ENCODE data around the gene NRIP1.

Gene NRIP1, protein sequence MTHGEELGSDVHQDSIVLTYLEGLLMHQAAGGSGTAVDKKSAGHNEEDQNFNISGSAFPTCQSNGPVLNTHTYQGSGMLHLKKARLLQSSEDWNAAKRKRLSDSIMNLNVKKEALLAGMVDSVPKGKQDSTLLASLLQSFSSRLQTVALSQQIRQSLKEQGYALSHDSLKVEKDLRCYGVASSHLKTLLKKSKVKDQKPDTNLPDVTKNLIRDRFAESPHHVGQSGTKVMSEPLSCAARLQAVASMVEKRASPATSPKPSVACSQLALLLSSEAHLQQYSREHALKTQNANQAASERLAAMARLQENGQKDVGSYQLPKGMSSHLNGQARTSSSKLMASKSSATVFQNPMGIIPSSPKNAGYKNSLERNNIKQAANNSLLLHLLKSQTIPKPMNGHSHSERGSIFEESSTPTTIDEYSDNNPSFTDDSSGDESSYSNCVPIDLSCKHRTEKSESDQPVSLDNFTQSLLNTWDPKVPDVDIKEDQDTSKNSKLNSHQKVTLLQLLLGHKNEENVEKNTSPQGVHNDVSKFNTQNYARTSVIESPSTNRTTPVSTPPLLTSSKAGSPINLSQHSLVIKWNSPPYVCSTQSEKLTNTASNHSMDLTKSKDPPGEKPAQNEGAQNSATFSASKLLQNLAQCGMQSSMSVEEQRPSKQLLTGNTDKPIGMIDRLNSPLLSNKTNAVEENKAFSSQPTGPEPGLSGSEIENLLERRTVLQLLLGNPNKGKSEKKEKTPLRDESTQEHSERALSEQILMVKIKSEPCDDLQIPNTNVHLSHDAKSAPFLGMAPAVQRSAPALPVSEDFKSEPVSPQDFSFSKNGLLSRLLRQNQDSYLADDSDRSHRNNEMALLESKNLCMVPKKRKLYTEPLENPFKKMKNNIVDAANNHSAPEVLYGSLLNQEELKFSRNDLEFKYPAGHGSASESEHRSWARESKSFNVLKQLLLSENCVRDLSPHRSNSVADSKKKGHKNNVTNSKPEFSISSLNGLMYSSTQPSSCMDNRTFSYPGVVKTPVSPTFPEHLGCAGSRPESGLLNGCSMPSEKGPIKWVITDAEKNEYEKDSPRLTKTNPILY (N-terminal part only)

DNA sequence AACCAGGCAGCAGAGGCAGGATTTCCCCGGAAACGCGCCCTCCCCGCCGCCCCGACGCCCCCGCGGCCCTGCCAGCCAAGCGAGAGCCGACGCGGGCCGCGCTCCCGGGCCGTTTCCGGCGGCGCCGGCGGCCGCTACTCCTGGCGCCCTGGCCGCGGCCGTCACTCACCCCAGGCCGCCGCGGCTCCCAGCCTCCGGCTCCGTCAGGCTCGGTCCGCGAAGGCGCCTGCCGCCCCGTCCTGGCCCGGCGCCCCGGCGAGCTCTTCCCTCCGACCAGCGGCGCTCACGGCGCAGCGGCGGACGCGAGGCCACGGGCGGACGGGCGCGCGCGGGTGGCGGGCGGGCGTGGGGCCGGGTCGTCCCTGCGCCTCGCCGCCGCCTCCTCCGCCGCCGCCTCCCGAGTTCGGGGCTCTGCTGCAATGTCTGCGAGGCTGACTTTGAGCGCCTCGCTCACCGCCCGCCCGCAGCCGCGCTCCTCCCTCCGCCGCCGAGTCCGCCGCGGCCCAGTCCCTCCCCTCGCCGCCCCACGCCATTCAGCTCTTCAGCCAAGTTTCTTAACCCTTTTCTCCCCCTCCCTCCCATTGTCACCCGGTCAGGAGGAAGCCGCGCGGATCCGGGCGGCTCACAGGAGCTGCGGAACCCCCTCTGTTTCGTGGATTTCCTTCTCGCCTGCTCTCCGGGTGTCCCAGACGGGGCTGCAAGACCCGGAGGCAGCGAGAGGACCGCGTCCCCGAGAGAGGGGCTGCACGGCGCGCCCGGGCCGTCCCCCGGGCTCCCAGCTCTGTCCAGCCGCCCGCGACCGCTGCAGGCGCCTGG, at the start of gene NRIP1:
NRIP1 (minus strand) TSS at position 425 of the 816 bp plus-strand sequence. CDS start 96,808 bp downstream, outside the sequence.
- no peaks in the 10 kb centered on the region for H3K27me3 Mint-ChIP-seq
- peak; percentile 83 for ATAC-seq
- DNase-seq: peak; percentile 81 to 88
- peak within 1 kb of the TSS; percentile 92 to 95 for H3K4me3 Mint-ChIP-seq
- H3K4me1 Mint-ChIP-seq: peaks cover 36% of the 10 kb centered on the region
- H3K9me3 Mint-ChIP-seq: no peaks in the 10 kb centered on the region
- peak within 1 kb of the TSS; percentile 98 to 99 for H3K27ac Mint-ChIP-seq

DNA sequence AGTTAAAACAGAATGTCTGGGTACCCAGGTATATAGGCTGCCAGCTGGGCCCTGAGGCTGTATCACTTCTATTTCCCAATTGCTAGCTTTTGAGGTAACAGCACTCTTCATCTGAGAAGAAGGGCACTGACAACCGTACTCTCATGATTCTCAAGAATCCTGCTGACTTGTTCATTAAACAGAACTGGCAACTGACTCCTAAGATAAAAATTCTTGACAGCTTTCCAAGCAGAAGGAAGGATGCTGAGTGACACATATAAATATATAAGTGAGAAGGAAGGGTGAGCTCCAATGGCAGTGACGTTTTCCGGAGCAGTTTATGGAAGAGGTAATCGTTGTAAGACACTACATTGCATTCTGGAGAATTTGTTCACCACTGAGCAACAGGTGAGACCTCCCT, 48.1 kb upstream of the NRIP1 start:
- Mint-ChIP-seq H3K27ac (no peak overlapping the region), H3K27me3 (no peaks in the 10 kb centered on the region), H3K9me3 (no peaks in the 10 kb centered on the region), H3K4me1 (no peaks in the 10 kb centered on the region), H3K4me3 (no peak overlapping the region)
- no peak for ATAC-seq
- DNase-seq: no peak

DNA sequence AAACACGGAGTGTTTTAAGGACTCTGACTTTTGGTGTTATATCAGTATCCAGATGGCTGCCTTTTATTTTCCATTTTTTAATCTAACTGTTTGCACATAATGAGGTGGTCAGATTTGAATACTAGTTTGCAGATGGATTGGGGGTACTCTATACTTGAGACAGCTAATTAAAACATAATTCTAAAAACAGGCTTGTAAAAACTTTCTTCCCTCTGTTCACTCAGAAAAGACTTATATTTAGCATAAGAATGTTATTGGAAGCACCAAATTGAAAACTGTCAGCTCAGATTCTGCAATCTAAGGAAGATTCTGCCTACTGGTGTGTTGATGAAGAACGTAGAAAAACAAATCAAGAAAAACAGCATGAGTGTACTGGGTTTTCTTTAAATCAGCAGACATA, 44.0 kb upstream of the NRIP1 start:
- no peaks in the 10 kb centered on the region for H3K4me1 Mint-ChIP-seq
- peaks cover 0 to 5% of the 10 kb centered on the region in 2 donors for H3K9me3 Mint-ChIP-seq
- no peaks in the 10 kb centered on the region for H3K27me3 Mint-ChIP-seq
- ATAC-seq (no peak), DNase-seq (no peak)
- no peak overlapping the region for H3K27ac Mint-ChIP-seq
- no peak overlapping the region for H3K4me3 Mint-ChIP-seq

DNA sequence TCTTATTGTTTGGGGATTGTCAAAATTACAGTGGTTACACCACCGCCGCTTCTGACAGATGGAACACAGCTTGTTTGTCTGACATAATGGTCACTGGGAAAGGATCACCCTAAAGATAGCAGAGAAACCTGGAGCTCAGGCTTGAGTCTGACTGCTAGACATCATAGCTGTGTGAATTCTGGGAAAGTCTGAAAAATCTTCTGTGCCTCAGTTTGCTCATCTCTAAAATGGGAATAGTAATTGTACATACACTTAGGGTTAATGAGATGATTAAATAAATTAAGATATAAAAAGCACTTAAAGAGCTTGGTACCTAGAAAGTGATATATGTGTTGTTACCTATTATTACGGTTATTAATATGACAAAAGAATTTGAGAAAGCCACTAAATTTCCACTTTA, 39.7 kb upstream of the NRIP1 start:
- DNase-seq: no peak
- Mint-ChIP-seq H3K27ac (no peak overlapping the region), H3K4me3 (no peak overlapping the region), H3K27me3 (no peaks in the 10 kb centered on the region), H3K4me1 (no peaks in the 10 kb centered on the region), H3K9me3 (peaks cover 0 to 5% of the 10 kb centered on the region in 2 donors)
- ATAC-seq: no peak

DNA sequence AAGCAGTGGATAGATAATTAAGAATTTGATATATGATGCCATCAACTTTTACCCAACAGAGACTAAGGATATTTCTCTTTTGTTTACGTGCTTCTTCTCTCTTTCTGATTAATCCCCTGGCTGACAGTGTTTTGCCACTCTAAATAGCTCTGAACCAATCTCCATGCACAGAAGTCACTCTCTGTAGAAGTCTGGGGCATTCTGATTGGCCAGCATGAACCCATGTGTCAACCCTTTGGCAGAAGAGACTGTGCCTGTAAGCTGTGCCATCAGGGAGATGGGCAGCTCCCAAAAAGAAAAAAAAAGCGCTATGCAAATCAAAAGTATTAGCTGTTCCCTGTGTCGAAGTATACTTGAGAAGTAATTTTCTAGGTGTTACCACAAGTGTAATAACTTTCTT, 34.1 kb upstream of the NRIP1 start:
- Mint-ChIP-seq H3K27me3 (no peaks in the 10 kb centered on the region), H3K27ac (no peak overlapping the region), H3K9me3 (no peaks in the 10 kb centered on the region), H3K4me1 (no peaks in the 10 kb centered on the region), H3K4me3 (no peak overlapping the region)
- ATAC-seq (no peak), DNase-seq (no peak)

DNA sequence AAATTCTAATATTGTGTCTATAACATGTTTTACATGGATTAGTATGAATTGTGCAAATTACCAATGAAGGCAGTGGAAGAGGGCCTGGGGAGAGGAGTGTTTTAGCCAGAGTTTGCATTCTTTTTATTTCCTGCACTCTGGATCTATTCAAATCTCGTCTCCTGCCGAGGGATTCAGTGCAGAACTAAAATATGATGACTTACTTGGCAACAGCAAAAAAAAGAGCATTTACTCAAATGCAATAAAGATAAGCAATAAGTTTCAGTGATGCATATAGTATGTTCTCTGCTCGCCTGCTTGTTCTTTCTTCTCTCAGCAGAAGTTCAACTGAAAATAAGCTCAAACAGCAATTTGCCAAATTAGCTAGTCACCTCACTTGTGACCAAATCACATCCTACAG, 33.4 kb upstream of the NRIP1 start:
- no peak for DNase-seq
- H3K27ac Mint-ChIP-seq: no peak overlapping the region
- no peaks in the 10 kb centered on the region for H3K9me3 Mint-ChIP-seq
- no peaks in the 10 kb centered on the region for H3K27me3 Mint-ChIP-seq
- no peak overlapping the region for H3K4me3 Mint-ChIP-seq
- ATAC-seq: no peak
- no peaks in the 10 kb centered on the region for H3K4me1 Mint-ChIP-seq

DNA sequence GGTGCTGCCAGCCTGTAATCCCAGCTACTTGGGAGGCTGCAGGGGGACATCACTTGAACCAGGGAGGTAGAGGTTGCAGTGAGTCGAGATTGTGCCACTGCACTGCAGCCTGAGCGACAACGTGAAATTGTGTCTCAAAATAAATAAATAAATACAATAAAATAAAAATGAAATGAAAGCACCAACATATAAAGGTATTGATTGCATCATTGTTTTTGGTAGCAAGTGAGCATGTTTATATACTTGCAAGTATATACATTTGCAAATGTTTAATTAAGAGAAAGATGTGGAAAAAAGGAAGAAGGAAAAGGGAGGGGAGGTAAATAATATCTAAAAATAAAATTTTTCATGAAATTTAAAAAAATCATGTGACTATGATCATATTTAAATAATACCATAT, 32.8 kb upstream of the NRIP1 start:
- H3K4me1 Mint-ChIP-seq: no peaks in the 10 kb centered on the region
- H3K9me3 Mint-ChIP-seq: no peaks in the 10 kb centered on the region
- H3K27ac Mint-ChIP-seq: no peak overlapping the region
- no peak overlapping the region for H3K4me3 Mint-ChIP-seq
- DNase-seq: no peak
- ATAC-seq: no peak
- H3K27me3 Mint-ChIP-seq: no peaks in the 10 kb centered on the region

DNA sequence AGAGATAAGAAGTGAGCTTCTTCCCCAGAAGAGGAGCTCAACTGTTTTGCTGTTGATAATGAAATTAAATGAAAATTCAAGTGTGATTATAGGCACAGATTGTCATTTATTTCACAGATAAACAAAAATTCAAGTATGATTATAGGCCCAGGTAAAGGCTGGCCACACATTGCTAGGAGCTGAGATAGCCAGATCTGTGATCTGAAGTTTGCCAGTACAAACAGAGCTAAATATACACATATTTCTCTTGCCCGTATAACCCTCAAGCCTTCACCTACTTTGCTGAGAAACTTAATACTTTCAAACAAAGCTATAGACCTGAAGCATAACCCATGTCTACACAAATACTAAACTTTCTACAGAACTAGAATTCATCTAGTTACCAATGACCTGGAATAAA, 31.3 kb upstream of the NRIP1 start:
- DNase-seq (no peak), ATAC-seq (no peak)
- Mint-ChIP-seq H3K4me1 (no peaks in the 10 kb centered on the region), H3K27me3 (no peaks in the 10 kb centered on the region), H3K9me3 (no peaks in the 10 kb centered on the region), H3K27ac (no peak overlapping the region), H3K4me3 (no peak overlapping the region)

DNA sequence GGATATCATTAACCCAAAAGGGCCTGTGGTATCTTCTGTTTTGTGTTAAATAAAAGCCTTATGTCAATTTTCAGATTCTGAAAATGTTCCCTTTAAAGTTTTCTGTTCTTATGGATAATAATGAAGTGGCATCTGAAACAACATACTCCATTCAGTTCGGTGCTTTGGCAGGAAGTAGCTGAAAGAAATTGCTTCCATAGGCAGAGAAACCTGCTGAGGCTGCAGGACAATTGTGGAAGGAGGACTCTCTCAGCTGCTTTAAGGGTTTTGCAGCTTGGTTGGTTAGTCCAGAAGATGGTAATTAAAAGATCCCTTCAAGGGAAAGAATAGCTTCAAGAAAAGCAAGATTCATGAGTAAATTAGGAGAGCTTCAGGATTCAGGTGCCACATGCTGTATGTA, 30.5 kb upstream of the NRIP1 start:
- DNase-seq (no peak), ATAC-seq (no peak)
- H3K27ac Mint-ChIP-seq: no peak overlapping the region
- H3K4me1 Mint-ChIP-seq: no peaks in the 10 kb centered on the region
- no peak overlapping the region for H3K4me3 Mint-ChIP-seq
- H3K27me3 Mint-ChIP-seq: no peaks in the 10 kb centered on the region
- H3K9me3 Mint-ChIP-seq: no peaks in the 10 kb centered on the region

DNA sequence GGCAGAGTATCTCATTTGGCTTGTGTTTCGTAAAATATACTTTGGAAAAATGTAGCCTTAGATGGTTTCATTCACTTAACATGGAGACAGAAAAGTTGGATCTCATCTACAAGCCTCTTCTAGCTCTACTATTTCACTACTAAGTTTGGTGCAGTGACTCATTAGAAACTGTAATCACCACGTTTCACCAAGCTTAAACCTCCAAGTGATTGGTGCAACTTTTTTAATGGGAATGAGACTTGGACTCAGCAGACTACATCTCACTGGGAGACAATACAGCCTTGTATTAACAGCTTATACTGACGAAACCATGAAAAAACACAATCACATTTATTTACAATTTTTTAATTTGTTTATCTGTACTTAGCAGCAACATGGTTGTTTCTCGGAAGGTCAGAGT, 29.9 kb upstream of the NRIP1 start:
- Mint-ChIP-seq H3K27me3 (no peaks in the 10 kb centered on the region), H3K4me3 (no peak overlapping the region), H3K4me1 (no peaks in the 10 kb centered on the region), H3K9me3 (no peaks in the 10 kb centered on the region), H3K27ac (no peak overlapping the region)
- ATAC-seq: no peak
- DNase-seq: no peak

DNA sequence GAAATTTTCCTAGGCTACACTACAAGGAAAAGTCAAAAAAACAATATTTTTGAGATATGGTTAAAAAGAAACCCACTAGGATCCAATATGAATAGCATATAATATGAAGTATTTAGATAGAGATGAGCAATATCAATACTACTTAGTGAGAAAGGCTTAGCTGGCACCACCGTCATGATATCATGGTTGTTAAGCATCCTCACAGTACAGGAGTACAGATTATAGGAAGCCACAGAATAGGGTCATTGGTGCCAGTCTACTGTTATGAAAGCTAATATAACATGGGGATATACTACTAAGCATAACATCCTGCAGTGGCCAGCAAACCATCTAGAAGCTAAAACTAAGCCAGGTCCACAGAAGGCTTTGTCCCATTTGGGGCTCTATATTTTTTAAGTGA, 28.4 kb upstream of the NRIP1 start:
- H3K9me3 Mint-ChIP-seq: no peaks in the 10 kb centered on the region
- H3K27me3 Mint-ChIP-seq: no peaks in the 10 kb centered on the region
- H3K4me3 Mint-ChIP-seq: no peak overlapping the region
- no peak overlapping the region for H3K27ac Mint-ChIP-seq
- no peak for DNase-seq
- H3K4me1 Mint-ChIP-seq: no peaks in the 10 kb centered on the region
- no peak for ATAC-seq

DNA sequence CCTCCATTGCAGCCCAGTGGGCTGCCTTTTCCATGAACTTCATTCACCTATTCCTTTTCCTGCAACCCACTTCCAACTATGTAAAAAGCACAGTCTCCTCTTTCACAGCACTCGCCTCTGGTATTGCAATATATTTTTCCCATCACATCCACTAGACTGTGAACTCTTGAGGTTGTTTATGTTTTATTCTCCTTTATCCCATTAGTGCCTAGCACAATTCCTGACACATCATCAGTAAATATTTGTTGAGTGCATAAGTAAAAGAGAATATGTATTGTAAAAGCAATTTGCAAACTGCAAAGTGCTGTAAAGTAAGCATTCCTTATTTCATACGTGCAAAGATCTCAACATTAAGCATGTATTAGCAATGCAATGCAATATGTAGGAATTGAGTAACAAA, 27.9 kb upstream of the NRIP1 start:
- Mint-ChIP-seq H3K9me3 (no peaks in the 10 kb centered on the region), H3K27ac (peak overlapping the region in 1 of 2 donors; percentile 4), H3K4me1 (no peaks in the 10 kb centered on the region), H3K27me3 (no peaks in the 10 kb centered on the region), H3K4me3 (no peak overlapping the region)
- ATAC-seq (no peak), DNase-seq (no peak)

DNA sequence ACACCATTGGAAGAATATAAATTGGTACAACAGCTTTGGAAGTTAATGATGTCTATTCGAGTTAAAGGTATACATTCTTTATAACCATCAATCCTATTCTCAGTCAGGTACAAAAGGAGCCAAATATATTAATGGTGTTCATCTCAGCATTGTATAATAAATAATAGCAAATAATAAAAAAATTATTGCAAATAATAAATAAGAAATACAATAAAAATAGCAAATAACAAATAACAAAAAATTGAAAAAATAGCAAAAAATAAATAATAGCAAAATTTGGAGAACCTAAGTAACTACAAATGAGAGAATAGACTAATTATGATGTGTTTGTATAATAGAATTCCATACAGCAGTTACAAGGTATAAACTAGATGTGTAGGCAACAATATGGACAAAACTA, 25.6 kb upstream of the NRIP1 start:
- ATAC-seq: no peak
- Mint-ChIP-seq H3K27ac (no peak overlapping the region), H3K27me3 (no peaks in the 10 kb centered on the region), H3K4me1 (no peaks in the 10 kb centered on the region), H3K9me3 (no peaks in the 10 kb centered on the region), H3K4me3 (no peak overlapping the region)
- no peak for DNase-seq

DNA sequence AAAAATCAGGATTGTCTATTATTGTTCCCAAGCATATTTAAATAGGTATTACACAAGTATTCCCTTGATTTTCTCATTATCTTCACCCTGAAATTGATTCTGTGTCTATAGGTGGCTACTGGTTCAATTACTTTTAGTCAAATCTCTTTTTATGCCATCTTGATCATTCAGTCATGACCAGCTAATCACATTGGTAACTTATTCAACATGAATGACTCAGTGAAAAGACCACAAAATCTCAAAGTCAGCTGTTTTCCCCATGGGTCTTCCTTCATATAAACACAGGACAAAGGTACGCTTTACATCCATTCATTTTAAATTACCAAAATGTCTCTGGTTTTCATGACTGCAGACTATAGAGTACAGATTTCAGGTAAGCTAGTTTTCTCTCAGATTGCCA, 23.7 kb upstream of the NRIP1 start:
- Mint-ChIP-seq H3K9me3 (no peaks in the 10 kb centered on the region), H3K4me3 (no peak overlapping the region), H3K4me1 (no peaks in the 10 kb centered on the region), H3K27ac (no peak overlapping the region), H3K27me3 (no peaks in the 10 kb centered on the region)
- ATAC-seq (no peak), DNase-seq (no peak)

DNA sequence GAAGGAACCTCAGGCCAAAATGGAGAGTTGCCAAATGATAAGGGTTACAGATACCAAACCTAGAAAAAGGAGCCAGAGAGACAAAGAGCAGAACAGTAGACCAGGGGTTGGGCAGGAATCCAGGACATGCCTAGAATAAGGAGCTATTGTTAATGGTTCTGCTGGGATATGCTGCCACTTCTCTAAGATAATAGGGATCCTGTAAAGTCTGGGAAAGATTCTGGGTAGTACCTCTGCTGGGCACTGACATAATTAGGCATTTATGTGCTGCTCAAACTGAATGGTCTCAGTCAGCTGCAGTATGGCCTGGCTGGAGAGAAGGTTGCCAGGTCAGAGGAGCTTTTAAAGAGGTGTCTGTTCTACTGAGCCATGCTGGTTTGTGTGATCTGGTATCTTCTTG, 19.9 kb upstream of the NRIP1 start:
- no peaks in the 10 kb centered on the region for H3K27me3 Mint-ChIP-seq
- H3K9me3 Mint-ChIP-seq: no peaks in the 10 kb centered on the region
- ATAC-seq: no peak
- no peak overlapping the region for H3K4me3 Mint-ChIP-seq
- H3K4me1 Mint-ChIP-seq: no peaks in the 10 kb centered on the region
- no peak overlapping the region for H3K27ac Mint-ChIP-seq
- DNase-seq: no peak

All from stimulated activated naive CD8-positive, alpha-beta T cell treated with anti-CD3 and anti-CD28 coated beads, Interleukin-15, amount 100 ng/mL, for 72 hours (primary cell).